Measurements from ENCODE around the gene TMPRSS15. TPM values are rescaled to one million over a fixed set of nuclear protein-coding genes. Genes with fewer than 3 reads are reported as not detected.

The TMPRSS15 gene
- total RNA-seq, 4 donors from 2014 or later: not detected

GRCh38 chr21:18350216-18350615, 53.4 kb downstream of the TMPRSS15 start:
- Histone ChIP-seq H3K4me3 (no peak overlapping the region), H3K4me1 (no peaks in the 10 kb centered on the region), H3K36me3 (no peaks in the 10 kb centered on the region), H3K27me3 (no peaks in the 10 kb centered on the region), H3K27ac (no peak overlapping the region), H3K9me3 (no peaks in the 10 kb centered on the region)
- no peak for DNase-seq (ENCODE audit: low spot score in 2 of 2)
- WGBS: 48% methylated on average over 2 of the region's 2 CpGs
- TF ChIP-seq CTCF (IDR thresholded peaks at IDR 0.05) (no peak), EP300 (IDR thresholded peaks at IDR 0.05) (no peak), POLR2AphosphoS5 (IDR thresholded peaks at IDR 0.05) (no peak), POLR2A (IDR thresholded peaks at IDR 0.05) (no peak)

- no peak for DNase-seq (ENCODE audit: low spot score in 2 of 2)
- H3K9me3 ChIP-seq: no peaks in the 10 kb centered on the region
- no peaks in the 10 kb centered on the region for H3K36me3 ChIP-seq
- H3K27ac ChIP-seq: no peak overlapping the region
- H3K4me3 ChIP-seq: no peak overlapping the region
- H3K27me3 ChIP-seq: no peaks in the 10 kb centered on the region
- no peak for TF ChIP-seq POLR2AphosphoS5 (IDR thresholded peaks at IDR 0.05)
- TF ChIP-seq POLR2A (IDR thresholded peaks at IDR 0.05): no peak
- TF ChIP-seq CTCF (IDR thresholded peaks at IDR 0.05): no peak
- no peak for TF ChIP-seq EP300 (IDR thresholded peaks at IDR 0.05)
- 77% methylated on average over 4 of the region's 4 CpGs for WGBS
- H3K4me1 ChIP-seq: no peaks in the 10 kb centered on the region
These were observed 54.1 kb downstream of the TMPRSS15 start for GRCh38 chr21:18349468-18349867.

- H3K27ac ChIP-seq: no peak overlapping the region
- H3K36me3 ChIP-seq: no peaks in the 10 kb centered on the region
- no peak overlapping the region for H3K4me3 ChIP-seq
- no peaks in the 10 kb centered on the region for H3K4me1 ChIP-seq
- TF ChIP-seq POLR2AphosphoS5 (IDR thresholded peaks at IDR 0.05) (no peak), EP300 (IDR thresholded peaks at IDR 0.05) (no peak), POLR2A (IDR thresholded peaks at IDR 0.05) (no peak), CTCF (IDR thresholded peaks at IDR 0.05) (no peak)
- 82% methylated on average over 4 of the region's 4 CpGs for WGBS
- no peaks in the 10 kb centered on the region for H3K9me3 ChIP-seq
- no peaks in the 10 kb centered on the region for H3K27me3 ChIP-seq
- no peak for DNase-seq (ENCODE audit: low spot score in 2 of 2)
These were observed 63.1 kb downstream of the TMPRSS15 start for GRCh38 chr21:18340387-18340942.

GRCh38 chr21:18335651-18336236, 67.8 kb downstream of the TMPRSS15 start:
- Histone ChIP-seq H3K9me3 (no peaks in the 10 kb centered on the region), H3K27ac (no peak overlapping the region), H3K4me3 (no peak overlapping the region), H3K27me3 (no peaks in the 10 kb centered on the region), H3K4me1 (no peaks in the 10 kb centered on the region), H3K36me3 (no peaks in the 10 kb centered on the region)
- no peak for TF ChIP-seq EP300 (IDR thresholded peaks at IDR 0.05)
- no peak for TF ChIP-seq POLR2AphosphoS5 (IDR thresholded peaks at IDR 0.05)
- TF ChIP-seq CTCF (IDR thresholded peaks at IDR 0.05): no peak
- TF ChIP-seq POLR2A (IDR thresholded peaks at IDR 0.05): no peak
- WGBS: 76% methylated on average over 1 of the region's 1 CpG
- no peak for DNase-seq (ENCODE audit: low spot score in 2 of 2)

GRCh38 chr21:18334066-18334465, 69.5 kb downstream of the TMPRSS15 start:
- H3K27me3 ChIP-seq: no peaks in the 10 kb centered on the region
- H3K4me3 ChIP-seq: no peak overlapping the region
- no peaks in the 10 kb centered on the region for H3K9me3 ChIP-seq
- TF ChIP-seq POLR2A (IDR thresholded peaks at IDR 0.05) (no peak), POLR2AphosphoS5 (IDR thresholded peaks at IDR 0.05) (no peak), CTCF (IDR thresholded peaks at IDR 0.05) (no peak), EP300 (IDR thresholded peaks at IDR 0.05) (no peak)
- no peaks in the 10 kb centered on the region for H3K4me1 ChIP-seq
- H3K36me3 ChIP-seq: no peaks in the 10 kb centered on the region
- no peak for DNase-seq (ENCODE audit: low spot score in 2 of 2)
- 91% methylated on average over 1 of the region's 1 CpG for WGBS
- H3K27ac ChIP-seq: no peak overlapping the region
